Esophagus muscularis mucosa (tissue), 4 donors: ENCODE results near the gene POU2F2.

Experiments used
- EP300 ChIP-seq: sonication (generic); formaldehyde crosslinking; IDR thresholded peaks from one replicate; pipeline ENCODE4 v1.6.1; 2017; ENCODE audit warnings: antibody characterized with exemption
- POLR2A ChIP-seq: fragments of 450-650 bp; IDR thresholded peaks from one replicate; pipeline ENCODE4 v1.6.1; 2017; ENCODE audit warnings: antibody characterized with exemption, moderate library complexity, mild to moderate bottlenecking, low read depth
- POLR2AphosphoS5 ChIP-seq, 2 donors: sonication (generic); formaldehyde crosslinking; IDR thresholded peaks; one replicate each; pipeline ENCODE4 v1.6.1; 2017; ENCODE audit warnings: antibody characterized with exemption in 2 of 2
- TF ChIP-seq, protein P1 (sequence below), 3 experiments: fragments of 200-600 bp in 2 of 3; fragments of 450-650 bp in 1 of 3; sonication (generic) in 2 of 3; IDR thresholded peaks; one replicate each; pipeline ENCODE4 v1.5.1; 2017 to 2019; ENCODE audit warnings: antibody characterized with exemption in 3 of 3, mild to moderate bottlenecking in 2 of 3, moderate library complexity in 1 of 3

DNA sequence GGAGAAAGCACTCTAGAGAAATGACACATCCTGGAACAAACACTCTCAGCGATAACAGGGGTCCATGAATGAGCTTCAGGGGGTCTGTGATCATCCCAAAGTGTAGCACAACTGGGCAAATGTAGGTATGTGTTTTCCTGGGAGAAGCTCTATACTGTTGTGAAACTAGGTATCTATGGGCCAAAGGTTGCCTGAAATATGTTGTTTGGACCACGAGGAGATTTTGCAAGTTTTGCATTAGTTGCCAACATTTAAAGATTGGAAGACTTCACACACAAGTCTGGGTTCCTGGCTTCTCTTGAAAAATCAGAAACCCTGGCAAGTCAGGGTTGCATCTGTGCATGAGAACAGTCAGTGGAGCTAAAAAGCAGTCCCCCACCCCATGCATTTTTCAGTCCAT is 26.7 kb upstream of the POU2F2 start:
- TF ChIP-seq, protein P1, sequence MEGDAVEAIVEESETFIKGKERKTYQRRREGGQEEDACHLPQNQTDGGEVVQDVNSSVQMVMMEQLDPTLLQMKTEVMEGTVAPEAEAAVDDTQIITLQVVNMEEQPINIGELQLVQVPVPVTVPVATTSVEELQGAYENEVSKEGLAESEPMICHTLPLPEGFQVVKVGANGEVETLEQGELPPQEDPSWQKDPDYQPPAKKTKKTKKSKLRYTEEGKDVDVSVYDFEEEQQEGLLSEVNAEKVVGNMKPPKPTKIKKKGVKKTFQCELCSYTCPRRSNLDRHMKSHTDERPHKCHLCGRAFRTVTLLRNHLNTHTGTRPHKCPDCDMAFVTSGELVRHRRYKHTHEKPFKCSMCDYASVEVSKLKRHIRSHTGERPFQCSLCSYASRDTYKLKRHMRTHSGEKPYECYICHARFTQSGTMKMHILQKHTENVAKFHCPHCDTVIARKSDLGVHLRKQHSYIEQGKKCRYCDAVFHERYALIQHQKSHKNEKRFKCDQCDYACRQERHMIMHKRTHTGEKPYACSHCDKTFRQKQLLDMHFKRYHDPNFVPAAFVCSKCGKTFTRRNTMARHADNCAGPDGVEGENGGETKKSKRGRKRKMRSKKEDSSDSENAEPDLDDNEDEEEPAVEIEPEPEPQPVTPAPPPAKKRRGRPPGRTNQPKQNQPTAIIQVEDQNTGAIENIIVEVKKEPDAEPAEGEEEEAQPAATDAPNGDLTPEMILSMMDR (IDR thresholded peaks at IDR 0.05): no peak
- TF ChIP-seq POLR2A (no peak), EP300 (no peak), POLR2AphosphoS5 (IDR thresholded peaks at IDR 0.05) (no peak)
